Sigmoid colon (tissue), 7 donors: ENCODE data around the gene OIP5. TPM values are rescaled to one million over a fixed set of nuclear protein-coding genes. Genes with fewer than 3 reads are reported as not detected.
A peak's percentile ranks its signal among the peaks of the same experiment; 100 is the strongest.
"Not testable (repeated sequence)": the region's sequence is repeated elsewhere in the genome, so short reads cannot be mapped to it uniquely, and the experiment has no call there.

Experiments
- DNase-seq: peaks from one replicate; pipeline ENCODE4 v3.0.0-alpha.2; 2019
- H3K27ac ChIP-seq, 4 donors: fragments of 200-600 bp; sonication (generic); one replicate each; pipeline ENCODE4 v1.5.1; 2016 to 2019; ENCODE audit warnings: mild to moderate bottlenecking in 1 of 4
- H3K27me3 ChIP-seq, 3 donors: fragments of 200-600 bp; sonication (generic); one replicate each; pipeline ENCODE4 v1.5.1; 2019; ENCODE audit warnings: mild to moderate bottlenecking in 1 of 3
- H3K36me3 ChIP-seq, 4 donors: fragments of 200-600 bp; sonication (generic); one replicate each; pipeline ENCODE4 v1.5.1; 2016 to 2019
- H3K4me1 ChIP-seq, 4 donors: fragments of 200-600 bp; sonication (generic); one replicate each; pipeline ENCODE4 v1.5.1; 2017 to 2019
- H3K4me3 ChIP-seq, 4 donors: fragments of 200-600 bp; sonication (generic); one replicate each; pipeline ENCODE4 v1.5.1; 2017 to 2019; ENCODE audit warnings: mild to moderate bottlenecking in 2 of 4, moderate library complexity in 1 of 4
- H3K9me3 ChIP-seq, 4 donors: fragments of 200-600 bp in 3 of 4; sonication (generic) in 3 of 4; one replicate each; pipeline versions ENCODE4 v1.5.1 to v1.6.1; 2013 to 2019
- EP300 ChIP-seq, 4 donors: sonication (generic); formaldehyde crosslinking; IDR thresholded peaks; one replicate each; pipeline ENCODE4 v1.6.1; 2017; ENCODE audit warnings: antibody characterized with exemption in 4 of 4
- POLR2A ChIP-seq, 2 donors: fragments of 450-650 bp; IDR thresholded peaks; one replicate each; pipeline ENCODE4 v1.6.1; 2016; ENCODE audit warnings: antibody characterized with exemption in 2 of 2, mild to moderate bottlenecking in 2 of 2, moderate library complexity in 2 of 2
- POLR2AphosphoS5 ChIP-seq, 4 donors: sonication (generic); formaldehyde crosslinking; IDR thresholded peaks; one replicate each; pipeline ENCODE4 v1.6.1; 2017; ENCODE audit warnings: antibody characterized with exemption in 4 of 4
- WGBS, 2 donors: extraction: QIAGEN DNeasy Blood & Tissue Kit; methylation state at CpG; one replicate each; pipeline ENCODE4 v1.1.7; 2013; 5-methylcytosine and 5-hydroxymethylcytosine counted together
- intact Hi-C: fragments of 100-400 bp; cut with DNase I; formaldehyde crosslinking; loops from one replicate; pipeline ENCODE4 v1.15.1; 2023
- polyA plus RNA-seq, 3 donors: library from polyadenylated mRNA; stranded (reverse); fragments of 200-250 nt; gene quantifications; one replicate each; pipeline ENCODE4 v1.2.3, GENCODE V29; 2013
- total RNA-seq, 4 donors: library from RNA; depleted of rRNA; stranded (reverse); fragments of >200 nt; gene quantifications; one replicate each; pipeline ENCODE4 v1.1.0, GENCODE V29; 2016
- TF ChIP-seq, protein P1 (sequence below), 4 experiments: fragments of 450-650 bp in 3 of 4; fragments of 200-600 bp in 1 of 4; IDR thresholded peaks; one replicate each; pipeline ENCODE4 v1.5.1; 2016 to 2019; ENCODE audit warnings: antibody characterized with exemption in 4 of 4, mild to moderate bottlenecking in 3 of 4, moderate library complexity in 2 of 4
- donor health status: healthy with polysubstance abuse.
- donor health status: Bipolar disorder and iron deficiency.
- donor health status: healthy.

The OIP5 gene
- total and polyA plus RNA-seq, 7 donors: 0.71 to 10.8 (median 1.8) TPM; not detected in 2

GRCh38 chr15:41286665-41287333 lies 45.6 kb downstream of the OIP5 start:
- TF ChIP-seq, protein P1, sequence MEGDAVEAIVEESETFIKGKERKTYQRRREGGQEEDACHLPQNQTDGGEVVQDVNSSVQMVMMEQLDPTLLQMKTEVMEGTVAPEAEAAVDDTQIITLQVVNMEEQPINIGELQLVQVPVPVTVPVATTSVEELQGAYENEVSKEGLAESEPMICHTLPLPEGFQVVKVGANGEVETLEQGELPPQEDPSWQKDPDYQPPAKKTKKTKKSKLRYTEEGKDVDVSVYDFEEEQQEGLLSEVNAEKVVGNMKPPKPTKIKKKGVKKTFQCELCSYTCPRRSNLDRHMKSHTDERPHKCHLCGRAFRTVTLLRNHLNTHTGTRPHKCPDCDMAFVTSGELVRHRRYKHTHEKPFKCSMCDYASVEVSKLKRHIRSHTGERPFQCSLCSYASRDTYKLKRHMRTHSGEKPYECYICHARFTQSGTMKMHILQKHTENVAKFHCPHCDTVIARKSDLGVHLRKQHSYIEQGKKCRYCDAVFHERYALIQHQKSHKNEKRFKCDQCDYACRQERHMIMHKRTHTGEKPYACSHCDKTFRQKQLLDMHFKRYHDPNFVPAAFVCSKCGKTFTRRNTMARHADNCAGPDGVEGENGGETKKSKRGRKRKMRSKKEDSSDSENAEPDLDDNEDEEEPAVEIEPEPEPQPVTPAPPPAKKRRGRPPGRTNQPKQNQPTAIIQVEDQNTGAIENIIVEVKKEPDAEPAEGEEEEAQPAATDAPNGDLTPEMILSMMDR (IDR thresholded peaks at IDR 0.05): no peak
- no peak for TF ChIP-seq POLR2A (IDR thresholded peaks at IDR 0.05)
- TF ChIP-seq EP300 (IDR thresholded peaks at IDR 0.05): no peak
- TF ChIP-seq POLR2AphosphoS5 (IDR thresholded peaks at IDR 0.05): no peak
- H3K36me3 ChIP-seq: peaks cover 8 to 62% (median 22%) of the 10 kb centered on the region in 4 donors
- H3K4me3 ChIP-seq: no peak overlapping the region
- 89 to 95% methylated on average over 6 of the region's 6 CpGs for WGBS, 2 donors
- no peaks in the 10 kb centered on the region for H3K27me3 ChIP-seq
- no peak overlapping the region for H3K27ac ChIP-seq
- intact Hi-C loops: no loop called here
- no peak for DNase-seq
- peaks cover 0 to 30% (median 22%) of the 10 kb centered on the region in 4 donors for H3K4me1 ChIP-seq
- H3K9me3 ChIP-seq: no peaks in the 10 kb centered on the region

DNA sequence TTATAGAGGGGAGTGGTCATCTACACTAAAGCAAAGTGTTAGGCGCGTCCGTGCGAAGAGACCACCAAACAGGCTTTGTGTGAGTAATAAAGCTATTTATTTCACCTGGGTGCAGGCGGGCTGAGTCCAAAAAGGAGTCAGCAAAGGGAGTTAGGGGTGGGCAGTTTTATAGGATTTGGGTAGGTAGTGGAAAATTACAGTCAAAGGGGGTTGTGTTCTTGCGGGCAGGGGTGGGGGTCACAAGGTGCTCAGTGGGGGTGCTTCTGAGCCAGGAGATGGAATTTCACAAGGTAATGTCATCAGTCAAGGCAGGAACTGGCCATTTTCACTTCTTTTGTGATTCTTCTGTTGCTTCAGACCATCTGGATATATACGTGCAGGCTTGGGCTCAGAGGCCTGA lies 47.1 kb downstream of the OIP5 start:
- intact Hi-C loops: no loop called here
- WGBS, 2 donors: 39 to 44% methylated on average over 7 of the region's 7 CpGs
- no peaks in the 10 kb centered on the region for H3K9me3 ChIP-seq
- peak overlapping the region; percentile 80 to 98 (median 92) for H3K4me3 ChIP-seq
- no peak for DNase-seq
- H3K36me3 ChIP-seq: peaks cover 8 to 47% (median 22%) of the 10 kb centered on the region in 4 donors
- H3K27me3 ChIP-seq: no peaks in the 10 kb centered on the region
- peaks cover 0 to 30% (median 22%) of the 10 kb centered on the region in 4 donors for H3K4me1 ChIP-seq
- TF ChIP-seq POLR2AphosphoS5 (IDR thresholded peaks at IDR 0.05) (no peak), POLR2A (IDR thresholded peaks at IDR 0.05) (no peak), EP300 (IDR thresholded peaks at IDR 0.05) (no peak)
- TF ChIP-seq, protein P1 (IDR thresholded peaks at IDR 0.05): no peak
- H3K27ac ChIP-seq: peak overlapping the region; percentile 90 to 96 (median 92)

DNA sequence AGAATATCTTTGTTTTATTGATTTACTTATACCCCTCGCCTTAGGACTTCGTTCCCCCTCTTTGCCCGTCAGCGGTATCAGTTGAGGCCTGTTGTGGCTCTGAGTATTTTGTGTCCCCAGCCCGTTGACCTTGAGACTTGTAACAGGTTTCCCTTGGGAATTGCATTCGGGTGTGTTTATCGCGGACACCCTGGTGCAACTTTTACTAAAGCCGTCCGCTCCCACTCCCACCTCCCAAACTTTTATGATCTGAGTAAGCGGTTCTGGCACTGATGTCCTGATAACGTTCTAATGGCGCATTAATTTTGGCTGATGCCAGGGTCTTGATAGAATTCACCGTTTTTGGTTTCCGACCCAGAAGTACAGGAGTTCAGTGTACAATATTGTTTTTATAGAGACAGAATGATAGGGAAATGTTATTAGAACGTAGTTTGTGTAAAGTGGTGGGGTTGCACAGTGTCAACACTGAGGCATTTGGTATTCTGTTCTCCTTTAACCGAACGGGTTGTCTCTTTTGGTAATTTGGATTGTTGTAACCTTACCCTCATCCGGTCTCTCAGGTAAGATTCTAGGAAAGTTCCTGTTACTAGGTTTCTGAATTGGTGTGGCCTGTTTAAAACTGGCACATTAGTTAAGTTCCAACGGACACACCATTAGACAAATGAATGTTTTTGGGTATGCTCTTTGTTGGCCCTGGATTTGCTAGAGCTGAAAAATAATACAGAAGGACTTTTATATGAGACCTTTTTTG lies 47.8 kb downstream of the OIP5 start:
- H3K27ac ChIP-seq: peak overlapping the region; percentile 90 to 96 (median 92)
- H3K36me3 ChIP-seq: peaks cover 8 to 47% (median 23%) of the 10 kb centered on the region in 4 donors
- intact Hi-C loops: loop anchor here (1.0 to 5.0 kb wide), 3 partner anchors 48 to 133 kb away; partner anchors contain the start of genes CHP1, NUSAP1, OIP5 and RTF1
- H3K4me3 ChIP-seq: peak overlapping the region; percentile 80 to 98 (median 92)
- no peaks in the 10 kb centered on the region for H3K9me3 ChIP-seq
- TF ChIP-seq, protein P1 (IDR thresholded peaks at IDR 0.05): no peak
- TF ChIP-seq POLR2A (IDR thresholded peaks at IDR 0.05): no peak
- no peak for TF ChIP-seq POLR2AphosphoS5 (IDR thresholded peaks at IDR 0.05)
- TF ChIP-seq EP300 (IDR thresholded peaks at IDR 0.05): no peak
- WGBS, 2 donors: 0 to 1% methylated on average over 20 of the region's 20 CpGs
- DNase-seq: no peak
- H3K27me3 ChIP-seq: no peaks in the 10 kb centered on the region
- H3K4me1 ChIP-seq: peaks cover 0 to 30% (median 22%) of the 10 kb centered on the region in 4 donors

- 0% methylated on average over 61 of the region's 61 CpGs for WGBS, 2 donors
- peaks cover 8 to 49% (median 26%) of the 10 kb centered on the region in 4 donors for H3K36me3 ChIP-seq
- peak overlapping the region; percentile 90 to 96 (median 92) for H3K27ac ChIP-seq
- peaks cover 0 to 29% (median 22%) of the 10 kb centered on the region in 4 donors for H3K4me1 ChIP-seq
- intact Hi-C loops: loop anchor here (1.0 to 5.0 kb wide), 3 partner anchors 48 to 133 kb away; partner anchors contain the start of genes CHP1, NUSAP1, OIP5 and RTF1
- H3K27me3 ChIP-seq: no peaks in the 10 kb centered on the region
- TF ChIP-seq POLR2A (IDR thresholded peaks at IDR 0.05) (peak; percentile 82 to 90), POLR2AphosphoS5 (IDR thresholded peaks at IDR 0.05) (peak; percentile 93 to 97 (median 94)), EP300 (IDR thresholded peaks at IDR 0.05) (peak in 1 of 4 donors; percentile 9)
- TF ChIP-seq, protein P1 (IDR thresholded peaks at IDR 0.05): no peak
- DNase-seq: peak; percentile 99
- H3K4me3 ChIP-seq: peak overlapping the region; percentile 80 to 98 (median 92)
- no peaks in the 10 kb centered on the region for H3K9me3 ChIP-seq
Measured at GRCh38 chr15:41283653-41284426, 48.6 kb downstream of the OIP5 start.

GRCh38 chr15:41282980-41283652 lies 49.3 kb downstream of the OIP5 start:
- peaks cover 0 to 23% (median 15%) of the 10 kb centered on the region in 4 donors for H3K4me1 ChIP-seq
- not testable (repeated sequence) for H3K27me3 ChIP-seq, DNase-seq, H3K9me3 ChIP-seq
- peak overlapping the region; percentile 90 to 96 (median 92) for H3K27ac ChIP-seq
- intact Hi-C loops: loop anchor here (5.0 kb wide), 2 partner anchors 49 to 134 kb away; partner anchors contain the start of genes NUSAP1, OIP5 and RTF1
- H3K4me3 ChIP-seq: peak overlapping the region; percentile 80 to 98 (median 92)
- WGBS, 2 donors: 13 to 38% methylated on average over 19 of the region's 19 CpGs
- peaks cover 3 to 46% (median 20%) of the 10 kb centered on the region in 4 donors for H3K36me3 ChIP-seq

DNA sequence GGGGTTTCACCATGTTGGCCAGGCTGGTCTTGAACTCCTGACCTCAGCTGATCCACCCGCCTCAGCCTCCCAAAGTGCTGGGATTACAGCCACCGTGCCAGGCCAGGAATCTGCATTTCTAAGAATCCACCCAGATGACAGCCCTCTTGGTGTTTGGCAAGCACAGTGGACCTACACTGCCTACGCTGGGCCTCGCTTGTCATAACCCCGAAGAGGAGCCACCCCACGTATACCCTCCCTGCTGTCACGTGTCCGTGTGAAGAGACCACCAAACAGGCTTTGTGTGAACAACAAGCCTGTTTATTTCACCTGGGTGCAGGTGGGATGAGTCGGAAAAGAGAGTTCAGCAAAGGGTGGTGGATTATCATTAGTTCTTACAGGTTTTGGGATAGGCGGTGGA lies 50.0 kb downstream of the OIP5 start:
- intact Hi-C loops: loop anchor here (5.0 kb wide), 2 partner anchors 50 to 135 kb away; partner anchors contain the start of genes NUSAP1, OIP5 and RTF1

More for the DNA sequence above, 50.0 kb downstream of the OIP5 start:
- H3K4me1 ChIP-seq: peaks cover 0 to 20% (median 14%) of the 10 kb centered on the region in 4 donors
- H3K36me3 ChIP-seq: peaks cover 0 to 43% (median 14%) of the 10 kb centered on the region in 4 donors
- not testable (repeated sequence) for DNase-seq, H3K27ac ChIP-seq, H3K9me3 ChIP-seq, H3K4me3 ChIP-seq, H3K27me3 ChIP-seq
- WGBS, 2 donors: 94% methylated on average over 10 of the region's 10 CpGs
